ENCODE data around the gene SPN. TPM values are rescaled to one million over a fixed set of nuclear protein-coding genes. Genes with fewer than 3 reads are reported as not detected.

Gene SPN
- total and polyA plus RNA-seq, 2 donors from 2014 or later, result 1.0 to 8.8 TPM

- Histone ChIP-seq H3K4me1 (ENCODE audit: control insufficient read depth in 2 of 3, insufficient read depth in 2 of 3, low read depth in 1 of 3, low read length in 3 of 3) (peaks cover 0 to 7% (median 0%) of the 10 kb centered on the region in 3 donors), H3K9ac (ENCODE audit: low read length in 3 of 3) (no peak overlapping the region), H3K27ac (ENCODE audit: low read depth in 2 of 2, low read length in 2 of 2) (no peak overlapping the region), H3K4me3 (ENCODE audit: low read length in 3 of 3) (no peak overlapping the region), H3K36me3 (ENCODE audit: control insufficient read depth in 2 of 3, insufficient read depth in 3 of 3, low read length in 3 of 3) (no peaks in the 10 kb centered on the region), H3K27me3 (ENCODE audit: control insufficient read depth, insufficient read depth, low read length) (no peaks in the 10 kb centered on the region), H3K9me3 (ENCODE audit: control insufficient read depth in 2 of 3, insufficient read depth in 1 of 3, low read length in 3 of 3) (no peaks in the 10 kb centered on the region)
- no peak for TF ChIP-seq CTCF (IDR thresholded peaks at IDR 0.05; ENCODE audit: borderline replicate concordance, extremely low read depth, insufficient read depth)
- FAIRE-seq, result no peak
- no peak for DNase-seq
- intact Hi-C loops (cut with DNase I), result no loop called here
These were observed 14.1 kb downstream of the SPN start for GRCh38 chr16:29676989-29677785.

- Histone ChIP-seq H3K4me1 (ENCODE audit: control insufficient read depth in 2 of 3, insufficient read depth in 2 of 3, low read depth in 1 of 3, low read length in 3 of 3) (peaks cover 0 to 7% (median 0%) of the 10 kb centered on the region in 3 donors), H3K27me3 (ENCODE audit: control insufficient read depth, insufficient read depth, low read length) (no peaks in the 10 kb centered on the region), H3K9ac (ENCODE audit: low read length in 3 of 3) (peak within 1 kb of the TSS in 2 of 3 donors; percentile 15 to 62), H3K4me3 (ENCODE audit: low read length in 3 of 3) (peak within 1 kb of the TSS; percentile 57 to 81 (median 72)), H3K27ac (ENCODE audit: low read depth in 2 of 2, low read length in 2 of 2) (peak within 1 kb of the TSS; percentile 73 to 77), H3K36me3 (ENCODE audit: control insufficient read depth in 2 of 3, insufficient read depth in 3 of 3, low read length in 3 of 3) (no peaks in the 10 kb centered on the region), H3K9me3 (ENCODE audit: control insufficient read depth in 2 of 3, insufficient read depth in 1 of 3, low read length in 3 of 3) (no peaks in the 10 kb centered on the region)
- TF ChIP-seq CTCF (IDR thresholded peaks at IDR 0.05; ENCODE audit: borderline replicate concordance, extremely low read depth, insufficient read depth), result no peak
- peak in 4 of 5 donors; percentile 93 to 96 (median 94) for DNase-seq
- no peak for FAIRE-seq
- intact Hi-C loops (cut with DNase I), result no loop called here
These were observed 15.7 kb downstream of the SPN start, which contains the start of gene QPRT for GRCh38 chr16:29678691-29679267. Gene QPRT (plus strand): TSS chr16:29679180. CDS start chr16:29679198, 18 bp downstream.

GRCh38 chr16:29680180-29680598 is 17.1 kb downstream of the SPN start:
- H3K9ac ChIP-seq (ENCODE audit: low read length in 3 of 3), result no peak overlapping the region
- no peak for TF ChIP-seq CTCF (IDR thresholded peaks at IDR 0.05; ENCODE audit: borderline replicate concordance, extremely low read depth, insufficient read depth)
- no peaks in the 10 kb centered on the region for H3K27me3 ChIP-seq (ENCODE audit: control insufficient read depth, insufficient read depth, low read length)
- intact Hi-C loops (cut with DNase I), result no loop called here
- DNase-seq, result peak in 4 of 5 donors; percentile 80 to 92 (median 87)
- H3K9me3 ChIP-seq (ENCODE audit: control insufficient read depth in 2 of 3, insufficient read depth in 1 of 3, low read length in 3 of 3), result no peaks in the 10 kb centered on the region
- peak overlapping the region; percentile 47 to 73 for H3K27ac ChIP-seq (ENCODE audit: low read depth in 2 of 2, low read length in 2 of 2)
- H3K4me3 ChIP-seq (ENCODE audit: low read length in 3 of 3), result peak overlapping the region; percentile 45 to 72 (median 57)
- no peaks in the 10 kb centered on the region for H3K36me3 ChIP-seq (ENCODE audit: control insufficient read depth in 2 of 3, insufficient read depth in 3 of 3, low read length in 3 of 3)
- peaks cover 0 to 2% (median 0%) of the 10 kb centered on the region in 3 donors for H3K4me1 ChIP-seq (ENCODE audit: control insufficient read depth in 2 of 3, insufficient read depth in 2 of 3, low read depth in 1 of 3, low read length in 3 of 3)
- no peak for FAIRE-seq
